ENCODE measurements around the gene MRFAP1L1. TPM values are rescaled to one million over a fixed set of nuclear protein-coding genes. Genes with fewer than 3 reads are reported as not detected.
A peak's percentile ranks its signal among the peaks of the same experiment; 100 is the strongest.

Gene MRFAP1L1
- total and polyA plus RNA-seq, 7 donors = 30.0 to 79.0 (median 39.1) TPM

GRCh38 chr4:6658597-6659075, 51.0 kb downstream of the MRFAP1L1 start:
- TF ChIP-seq CTCF (IDR thresholded peaks at IDR 0.05) = no peak
- H3K4me1 ChIP-seq = no peaks in the 10 kb centered on the region
- H3K9me3 ChIP-seq = no peaks in the 10 kb centered on the region
- WGBS, 3 donors = 16 to 22% (median 17%) methylated on average over 50 to 52 of the region's 52 CpGs
- intact Hi-C loops (cut with DNase I) = no loop called here
- peak overlapping the region; percentile 60 for H3K4me3 ChIP-seq
- H3K36me3 ChIP-seq (ENCODE audit: insufficient read depth in 1 of 2, low read depth in 1 of 2) = no peaks in the 10 kb centered on the region
- no peaks in the 10 kb centered on the region for H3K27me3 ChIP-seq (ENCODE audit: insufficient read depth in 3 of 3, low read length in 2 of 3)
- no peak overlapping the region for H3K27ac ChIP-seq
- ATAC-seq (peak; percentile 46 to 75 (median 53)), DNase-seq (peak; percentile 44 to 63)

GRCh38 chr4:6658209-6658595, 51.5 kb downstream of the MRFAP1L1 start:
- Histone ChIP-seq H3K9me3 (no peaks in the 10 kb centered on the region), H3K36me3 (ENCODE audit: insufficient read depth in 1 of 2, low read depth in 1 of 2) (no peaks in the 10 kb centered on the region), H3K4me1 (no peaks in the 10 kb centered on the region), H3K4me3 (peak overlapping the region; percentile 60), H3K27me3 (ENCODE audit: insufficient read depth in 3 of 3, low read length in 2 of 3) (no peaks in the 10 kb centered on the region), H3K27ac (no peak overlapping the region)
- TF ChIP-seq CTCF (IDR thresholded peaks at IDR 0.05) = no peak
- 85 to 94% (median 90%) methylated on average over 7 of the region's 7 CpGs for WGBS, 3 donors
- DNase-seq (no peak), ATAC-seq (peak in 1 of 4 donors; percentile 32)
- intact Hi-C loops (cut with DNase I) = no loop called here

Other genes with a start within 250 kb of the MRFAP1L1 start
- 1 to 10 TPM in 3 of 4 donors, under 1 TPM in 1; 0.62 to 2.1 (median 1.4) TPM for gene PPP2R2C, start 237.3 kb downstream of the MRFAP1L1 start, total RNA-seq
- gene PPP2R2C, start 237.3 kb downstream of the MRFAP1L1 start, polyA plus RNA-seq = 1 to 10 TPM in 1 of 3 donors, under 1 TPM in 2; 0.08 to 3.2 (median 0.52) TPM
- gene MAN2B2, start 134.7 kb downstream of the MRFAP1L1 start, total RNA-seq = 1 to 10 TPM; 3.0 to 6.6 (median 3.9) TPM
- gene MAN2B2, start 134.7 kb downstream of the MRFAP1L1 start, polyA plus RNA-seq = 1 to 10 TPM; 1.8 to 3.2 (median 2.7) TPM
- 100 to 1,000 TPM; 216 to 300 (median 250) TPM for gene MRFAP1, start 69.2 kb downstream of the MRFAP1L1 start, total RNA-seq
- 100 to 1,000 TPM; 300 to 539 (median 398) TPM for gene MRFAP1, start 69.2 kb downstream of the MRFAP1L1 start, polyA plus RNA-seq
- gene S100P, start 16.0 kb downstream of the MRFAP1L1 start, total RNA-seq = 1 to 10 TPM in 1 of 4 donors, under 1 TPM in 2, not detected in 1; 0.34 to 1.5 (median 0.68) TPM
- under 1 TPM; 0.34 to 0.36 (median 0.35) TPM for gene S100P, start 16.0 kb downstream of the MRFAP1L1 start, polyA plus RNA-seq
- 10 to 100 TPM in 3 of 4 donors, 1 to 10 TPM in 1; 9.3 to 15.0 (median 14.2) TPM for gene BLOC1S4, start 6.3 kb upstream of the MRFAP1L1 start, total RNA-seq
- 10 to 100 TPM in 1 of 3 donors, 1 to 10 TPM in 2; 7.6 to 13.8 (median 9.7) TPM for gene BLOC1S4, start 6.3 kb upstream of the MRFAP1L1 start, polyA plus RNA-seq
- gene KIAA0232, start 72.9 kb upstream of the MRFAP1L1 start, total RNA-seq = 10 to 100 TPM; 50.9 to 79.8 (median 56.8) TPM
- gene KIAA0232, start 72.9 kb upstream of the MRFAP1L1 start, polyA plus RNA-seq = 10 to 100 TPM in 2 of 3 donors, 1 to 10 TPM in 1; 8.7 to 53.3 (median 20.8) TPM
- 10 to 100 TPM; 32.7 to 45.5 (median 35.6) TPM for gene TBC1D14, start 200.0 kb upstream of the MRFAP1L1 start, total RNA-seq
- gene TBC1D14, start 200.0 kb upstream of the MRFAP1L1 start, polyA plus RNA-seq = 10 to 100 TPM; 14.7 to 44.3 (median 17.7) TPM

Measured in psoas muscle (tissue), 8 donors.